ENCODE results near the gene SERP2. TPM values are rescaled to one million over a fixed set of nuclear protein-coding genes. Genes with fewer than 3 reads are reported as not detected.

Gene SERP2
- total and polyA plus RNA-seq, 2 of the 8 experiments (the other 6 are each of a cell fraction or from before 2014, with no cell fraction given) = 2.0 to 2.3 TPM

GRCh38 chr13:44422755-44423643 lies 49.4 kb downstream of the SERP2 start:
- no peak overlapping the region for H3K23ac ChIP-seq (ENCODE audit: insufficient read length)
- H3K4me2 ChIP-seq (ENCODE audit: insufficient read depth in 1 of 2, low read depth in 2 of 2, low read length in 2 of 2) = no peak overlapping the region
- no peaks in the 10 kb centered on the region for H3K27me3 ChIP-seq (replicated peaks in 1 of 4; ENCODE audit: control insufficient read depth in 3 of 4, extremely low read depth in 1 of 4, insufficient read depth in 3 of 4, low read length in 3 of 4)
- 91% methylated on average over 15 of the region's 15 CpGs; no CpG with 5 or more reads in 1 of the 2 experiments for WGBS, 2 experiments (ENCODE audit: extremely low coverage in 1 of 2, insufficient coverage in 1 of 2, insufficient read length in 1 of 2, insufficient replicate concordance in 2 of 2, low coverage in 1 of 2, low lambda C conversion rate in 2 of 2, missing lambda C conversion rate in 1 of 2)
- H3K4me1 ChIP-seq (replicated peaks in 1 of 4; ENCODE audit: control insufficient read depth in 3 of 4, insufficient read depth in 4 of 4, low read length in 3 of 4) = peaks cover 0 to 5% (median 4%) of the 10 kb centered on the region in 4 experiments; a peak in 5 of 7 replicates
- H3K4ac ChIP-seq (replicated peaks; ENCODE audit: insufficient read length, low read depth, low read length) = no peak overlapping the region
- H2BK120ac ChIP-seq (replicated peaks; ENCODE audit: low read depth, low read length) = no peak overlapping the region
- no peak overlapping the region for H3K4me3 ChIP-seq (ENCODE audit: extremely low read depth in 1 of 4, insufficient read depth in 2 of 4, low read depth in 3 of 4, low read length in 4 of 4)
- no peaks in the 10 kb centered on the region for H4K20me1 ChIP-seq (replicated peaks in 1 of 2; ENCODE audit: control insufficient read depth in 1 of 2, insufficient read depth in 2 of 2, low read length in 2 of 2)
- no peak overlapping the region for H2BK12ac ChIP-seq (ENCODE audit: low read depth, low read length)
- no peak overlapping the region for H2AFZ ChIP-seq (ENCODE audit: low read length)
- H3K79me2 ChIP-seq (ENCODE audit: control insufficient read depth in 1 of 2, insufficient read depth in 2 of 2, low read length in 2 of 2) = no peaks in the 10 kb centered on the region
- H3K9me3 ChIP-seq (ENCODE audit: insufficient read depth in 2 of 2, low read depth in 1 of 2, low read length in 1 of 2) = no peaks in the 10 kb centered on the region; a peak in 1 of 4 replicates
- H3K18ac ChIP-seq (ENCODE audit: extremely low read depth, low read length) = peak overlapping the region; percentile 83
- no peak overlapping the region for H3K9ac ChIP-seq (replicated peaks in 1 of 4; ENCODE audit: extremely low read depth in 1 of 4, low read depth in 3 of 4, low read length in 3 of 4)
- no peaks in the 10 kb centered on the region for H3K36me3 ChIP-seq (ENCODE audit: control insufficient read depth in 2 of 4, insufficient read depth in 4 of 4, low read length in 3 of 4)
- no peak for FAIRE-seq
- H3K56ac ChIP-seq (replicated peaks; ENCODE audit: insufficient read length, low read depth, low read length) = no peak overlapping the region
- no peak overlapping the region for H4K5ac ChIP-seq (ENCODE audit: insufficient read length, low read depth, low read length)
- H4K8ac ChIP-seq (ENCODE audit: extremely low read depth, insufficient read depth, low read length) = no peak overlapping the region
- no peak overlapping the region for H3K27ac ChIP-seq (ENCODE audit: low read depth, low read length)
- peak in 1 of 2 experiments; percentile 36 for DNase-seq (ENCODE audit: low read depth in 1 of 2, low spot score in 2 of 2)
- H2AK5ac ChIP-seq (ENCODE audit: low read depth, low read length) = no peak overlapping the region
- no peak overlapping the region for H4K91ac ChIP-seq (replicated peaks; ENCODE audit: insufficient read length, low read length)
- H2BK5ac ChIP-seq (ENCODE audit: low read depth, low read length) = no peak overlapping the region
- ChIA-PET POLR2A (ENCODE audit: partially characterized antibody) (interaction anchor here (1.3 to 8.1 kb wide), 3 partner anchors 9 to 18 kb away, joined by 3 to 80 read pairs (median 3); no protein-coding TSS in a partner anchor), CTCF (ENCODE audit: partially characterized antibody) (interaction anchor here (1.1 to 3.5 kb wide), 2 partner anchors 11 to 93 kb away, joined by 4 to 12 read pairs; no protein-coding TSS in a partner anchor)
- H2BK20ac ChIP-seq (ENCODE audit: low read length) = 0 out of 2 replicates have a peak overlapping the region, but pooled peaks have one; percentile 67
- no peak overlapping the region for H3K14ac ChIP-seq (ENCODE audit: insufficient read length)
- H3K79me1 ChIP-seq (ENCODE audit: low read depth, low read length) = no peaks in the 10 kb centered on the region
- no peaks in the 10 kb centered on the region for H3K23me2 ChIP-seq (ENCODE audit: low read depth, low read length)
- H2BK15ac ChIP-seq (ENCODE audit: low read length) = peak overlapping the region; percentile 67; the same call in 1 of the 2 replicates
- no peak for TF ChIP-seq EGR1 (IDR thresholded peaks at IDR 0.05; ENCODE audit: borderline replicate concordance, low read depth, low read length)
- TF ChIP-seq RAD21 (IDR thresholded peaks at IDR 0.05 in 1 of 2, conservative IDR thresholded peaks at IDR 0.05 in 1 of 2; ENCODE audit: low read depth in 2 of 2, low read length in 2 of 2) = no peak
- no peak for TF ChIP-seq TCF12 (IDR thresholded peaks at IDR 0.05; ENCODE audit: low read depth, low read length)
- TF ChIP-seq FOSL1 (IDR thresholded peaks at IDR 0.05; ENCODE audit: insufficient read depth, low read depth, low read length) = no peak
- no peak for TF ChIP-seq MAFK (IDR thresholded peaks at IDR 0.05; ENCODE audit: low read depth, low read length)
- no peak for TF ChIP-seq TEAD4 (IDR thresholded peaks at IDR 0.05; ENCODE audit: low read depth, low read length)
- TF ChIP-seq GABPA (IDR thresholded peaks at IDR 0.05; ENCODE audit: borderline replicate concordance, insufficient read depth, low read length) = no peak
- no peak for TF ChIP-seq GTF2F1 (IDR thresholded peaks at IDR 0.05; ENCODE audit: borderline replicate concordance, low read depth, low read length)
- no peak for TF ChIP-seq CHD2 (IDR thresholded peaks at IDR 0.05; ENCODE audit: low read length)
- TF ChIP-seq CTBP2 (IDR thresholded peaks at IDR 0.05; ENCODE audit: borderline replicate concordance, insufficient read depth, insufficient read length, low read length) = no peak
- TF ChIP-seq NRF1 (IDR thresholded peaks at IDR 0.05; ENCODE audit: low read depth, low read length) = no peak
